Measurements from ENCODE around the gene RPRML.
A peak's percentile ranks its signal among the peaks of the same experiment; 100 is the strongest.

The RPRML gene

DNA sequence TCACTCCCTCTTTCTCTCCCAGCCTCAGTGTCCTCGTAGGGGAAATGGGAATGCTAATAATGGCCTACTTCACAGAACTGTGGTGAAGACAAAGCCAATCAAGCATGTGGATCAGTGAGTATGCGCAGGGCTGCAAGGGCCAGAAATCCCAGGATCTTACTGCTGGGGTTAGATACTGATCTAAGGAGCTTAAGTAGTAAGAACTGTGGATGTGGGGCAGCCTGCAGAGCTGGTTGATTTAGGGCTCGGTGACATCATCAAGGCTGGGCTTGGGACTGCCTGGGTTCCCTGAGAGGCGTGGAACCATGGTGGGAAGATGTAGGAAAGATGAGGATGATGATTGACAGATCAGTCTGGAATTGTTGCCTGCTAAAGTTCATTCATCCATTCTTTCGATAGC, 30.5 kb downstream of the RPRML start:
- H3K4me3 ChIP-seq (ENCODE audit: insufficient read depth, low read depth, low read length, poor library complexity, severe bottlenecking), result no peak overlapping the region
- H3K36me3 ChIP-seq (ENCODE audit: control insufficient read depth, insufficient read depth, low read length), result peaks cover 9% of the 10 kb centered on the region
- no peak for DNase-seq
- H3K4me1 ChIP-seq (ENCODE audit: control insufficient read depth, insufficient read depth, low read length, poor library complexity, severe bottlenecking), result peaks cover 5% of the 10 kb centered on the region
- no peaks in the 10 kb centered on the region for H3K9me3 ChIP-seq (ENCODE audit: control insufficient read depth, low read length)
- H3K27me3 ChIP-seq (replicated peaks; ENCODE audit: control insufficient read depth, insufficient read depth, low read length, poor library complexity, severe bottlenecking), result no peaks in the 10 kb centered on the region
- H3K27ac ChIP-seq (ENCODE audit: insufficient read depth, low read length, poor library complexity, severe bottlenecking), result no peak overlapping the region

DNA sequence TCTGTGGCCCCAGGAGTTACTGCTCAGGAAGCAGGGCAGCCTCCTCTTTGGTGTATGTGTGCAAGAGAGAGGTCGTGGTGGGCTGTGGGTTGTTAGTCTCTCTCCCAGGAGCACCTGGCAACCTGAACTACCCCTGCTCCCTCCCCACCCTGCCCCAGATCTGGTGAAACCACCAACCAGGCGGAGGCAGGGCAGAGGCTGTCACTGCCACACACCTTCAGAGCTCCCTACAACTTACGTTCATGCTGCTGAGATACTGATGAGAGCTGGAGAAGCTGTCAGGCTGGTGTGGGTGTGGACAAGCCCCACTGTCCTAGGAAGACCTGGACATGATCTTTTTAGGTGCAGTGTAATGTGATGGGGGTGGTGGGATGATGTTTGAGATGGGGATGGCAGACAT, 31.8 kb downstream of the RPRML start:
- Histone ChIP-seq H3K9me3 (ENCODE audit: control insufficient read depth, low read length) (no peaks in the 10 kb centered on the region), H3K4me1 (ENCODE audit: control insufficient read depth, insufficient read depth, low read length, poor library complexity, severe bottlenecking) (peaks cover 10% of the 10 kb centered on the region), H3K36me3 (ENCODE audit: control insufficient read depth, insufficient read depth, low read length) (peaks cover 9% of the 10 kb centered on the region), H3K27ac (ENCODE audit: insufficient read depth, low read length, poor library complexity, severe bottlenecking) (no peak overlapping the region), H3K27me3 (replicated peaks; ENCODE audit: control insufficient read depth, insufficient read depth, low read length, poor library complexity, severe bottlenecking) (no peaks in the 10 kb centered on the region), H3K4me3 (ENCODE audit: insufficient read depth, low read depth, low read length, poor library complexity, severe bottlenecking) (no peak overlapping the region)
- no peak for DNase-seq

DNA sequence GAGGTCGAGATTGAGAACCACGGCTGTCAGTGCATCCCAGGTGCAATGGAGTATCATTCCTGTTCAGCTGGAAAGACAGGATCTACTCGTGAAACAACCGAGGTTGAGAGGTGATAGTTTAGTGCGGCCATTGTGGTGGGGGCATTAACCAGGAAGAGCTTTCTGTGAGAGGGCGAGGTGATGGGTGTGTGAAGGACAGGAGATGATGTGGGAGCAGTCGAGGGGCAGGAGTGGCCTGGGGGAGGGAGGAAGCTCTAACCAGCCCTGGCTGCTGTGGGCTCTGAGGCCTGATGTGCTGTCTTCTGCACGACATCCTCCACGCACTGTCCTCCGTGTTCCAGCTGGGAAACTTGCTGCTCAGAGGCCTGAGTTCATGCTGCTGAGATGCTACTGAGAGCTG, 34.1 kb downstream of the RPRML start:
- H3K27ac ChIP-seq (ENCODE audit: insufficient read depth, low read length, poor library complexity, severe bottlenecking), result no peak overlapping the region

DNA sequence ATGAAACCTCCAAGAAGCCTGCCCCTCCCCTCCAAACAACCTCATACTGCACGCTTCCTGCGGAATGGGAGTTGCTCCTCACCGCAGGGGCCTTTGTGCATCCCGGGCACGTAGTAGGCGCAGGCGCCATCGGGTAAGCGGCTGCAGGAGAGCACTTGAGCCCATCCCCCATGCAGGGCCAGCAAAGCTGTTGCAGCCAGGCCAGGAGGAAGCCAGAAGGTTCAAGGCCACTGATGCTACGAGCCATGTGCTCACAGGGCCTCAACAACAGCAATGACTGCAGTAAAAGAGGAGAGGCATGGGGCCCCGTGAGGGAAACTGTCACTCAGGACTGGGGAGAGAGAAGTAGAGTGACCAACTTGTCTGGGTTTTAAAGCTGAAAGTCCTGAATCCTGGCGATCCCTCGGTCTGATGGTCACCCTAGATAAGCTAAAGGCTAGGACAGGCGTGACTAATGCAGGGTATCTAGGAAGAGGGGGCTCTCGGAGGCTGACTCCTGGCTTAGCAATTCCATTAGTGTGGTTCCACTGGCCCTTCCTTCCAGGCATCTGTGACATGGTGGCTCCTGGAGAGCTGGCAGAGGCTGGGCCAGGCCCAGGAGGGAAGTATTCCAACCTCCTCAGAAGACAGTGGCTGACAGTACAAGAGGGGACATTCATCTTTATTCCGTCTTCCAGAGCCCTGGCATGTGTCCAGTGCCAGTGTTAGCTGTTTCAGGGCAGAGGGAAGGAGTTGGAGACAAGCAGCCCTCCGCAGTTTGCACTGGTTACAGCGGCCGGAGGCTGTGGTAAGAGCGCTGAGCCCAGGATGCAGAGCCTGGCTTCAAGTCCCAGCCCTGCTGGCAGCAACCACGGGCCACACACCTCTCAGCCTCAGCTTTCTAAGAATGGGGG, 35.3 kb downstream of the RPRML start:
- H3K27me3 ChIP-seq (replicated peaks; ENCODE audit: control insufficient read depth, insufficient read depth, low read length, poor library complexity, severe bottlenecking), result no peaks in the 10 kb centered on the region
- DNase-seq, result no peak
- no peak overlapping the region for H3K4me3 ChIP-seq (ENCODE audit: insufficient read depth, low read depth, low read length, poor library complexity, severe bottlenecking)
- H3K36me3 ChIP-seq (ENCODE audit: control insufficient read depth, insufficient read depth, low read length), result peaks cover 21% of the 10 kb centered on the region
- peaks cover 10% of the 10 kb centered on the region for H3K4me1 ChIP-seq (ENCODE audit: control insufficient read depth, insufficient read depth, low read length, poor library complexity, severe bottlenecking)
- H3K9me3 ChIP-seq (ENCODE audit: control insufficient read depth, low read length), result no peaks in the 10 kb centered on the region
- H3K27ac ChIP-seq (ENCODE audit: insufficient read depth, low read length, poor library complexity, severe bottlenecking), result no peak overlapping the region

More for the DNA sequence above, 34.1 kb downstream of the RPRML start:
- Histone ChIP-seq H3K27me3 (replicated peaks; ENCODE audit: control insufficient read depth, insufficient read depth, low read length, poor library complexity, severe bottlenecking) (no peaks in the 10 kb centered on the region), H3K9me3 (ENCODE audit: control insufficient read depth, low read length) (no peaks in the 10 kb centered on the region), H3K4me1 (ENCODE audit: control insufficient read depth, insufficient read depth, low read length, poor library complexity, severe bottlenecking) (peaks cover 10% of the 10 kb centered on the region), H3K36me3 (ENCODE audit: control insufficient read depth, insufficient read depth, low read length) (peaks cover 17% of the 10 kb centered on the region), H3K4me3 (ENCODE audit: insufficient read depth, low read depth, low read length, poor library complexity, severe bottlenecking) (no peak overlapping the region)
- DNase-seq, result no peak

DNA sequence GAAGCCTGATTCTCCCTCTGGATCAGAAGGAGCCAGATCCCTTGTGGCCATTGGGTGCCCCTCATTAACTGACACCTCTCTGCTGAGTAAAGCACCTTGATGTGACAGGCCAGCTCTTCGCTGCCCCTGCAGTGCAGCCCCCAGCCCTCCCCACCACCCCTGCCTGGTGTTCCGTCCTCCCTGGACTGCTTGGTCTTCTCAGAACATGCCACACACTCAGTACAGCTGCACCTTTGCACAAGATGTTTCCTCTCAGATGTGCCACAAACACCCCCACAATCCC, 35.9 kb downstream of the RPRML start:
- H3K27ac ChIP-seq (ENCODE audit: insufficient read depth, low read length, poor library complexity, severe bottlenecking), result no peak overlapping the region
- H3K9me3 ChIP-seq (ENCODE audit: control insufficient read depth, low read length), result no peaks in the 10 kb centered on the region
- no peak for DNase-seq
- no peak overlapping the region for H3K4me3 ChIP-seq (ENCODE audit: insufficient read depth, low read depth, low read length, poor library complexity, severe bottlenecking)
- H3K36me3 ChIP-seq (ENCODE audit: control insufficient read depth, insufficient read depth, low read length), result peaks cover 26% of the 10 kb centered on the region
- peaks cover 10% of the 10 kb centered on the region for H3K4me1 ChIP-seq (ENCODE audit: control insufficient read depth, insufficient read depth, low read length, poor library complexity, severe bottlenecking)
- no peaks in the 10 kb centered on the region for H3K27me3 ChIP-seq (replicated peaks; ENCODE audit: control insufficient read depth, insufficient read depth, low read length, poor library complexity, severe bottlenecking)

DNA sequence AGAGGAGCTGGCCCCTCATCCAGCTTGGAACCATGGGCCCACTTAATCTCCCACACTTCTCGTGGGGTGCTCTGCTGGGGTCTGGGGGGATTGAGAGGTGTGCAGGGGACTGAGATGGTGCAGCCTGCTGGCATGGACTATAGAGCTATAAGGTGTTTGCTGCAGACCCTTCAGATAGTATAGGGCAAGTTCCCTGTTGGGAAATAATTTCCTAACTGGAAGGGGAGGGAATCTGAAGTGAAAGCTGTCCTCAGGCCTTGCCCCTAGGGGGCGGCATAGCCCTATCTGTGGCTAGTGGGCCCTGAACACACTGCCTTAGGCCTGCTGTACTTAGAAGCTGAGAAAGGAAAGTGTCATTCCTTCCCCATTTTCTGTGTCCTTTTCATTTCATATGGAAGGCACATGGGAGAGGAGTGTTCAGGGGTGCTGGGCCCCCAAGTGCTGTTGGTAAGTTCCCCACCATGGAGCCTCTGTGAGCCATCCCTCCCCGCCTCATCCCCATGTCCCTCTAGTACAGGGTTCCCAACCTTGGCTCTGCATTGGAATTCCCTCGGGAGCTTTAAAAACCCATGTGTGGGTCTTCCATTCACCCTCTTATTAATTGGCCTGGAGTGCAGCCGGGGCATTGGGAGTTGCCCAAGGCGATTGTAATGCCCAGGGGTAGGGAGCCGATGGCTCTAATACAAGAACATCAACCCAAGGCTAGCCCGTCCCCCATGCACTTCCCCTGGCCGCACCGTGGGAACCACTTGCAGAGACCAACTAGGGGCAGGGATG, 36.4 kb downstream of the RPRML start:
- no peaks in the 10 kb centered on the region for H3K9me3 ChIP-seq (ENCODE audit: control insufficient read depth, low read length)
- peaks cover 10% of the 10 kb centered on the region for H3K4me1 ChIP-seq (ENCODE audit: control insufficient read depth, insufficient read depth, low read length, poor library complexity, severe bottlenecking)
- no peaks in the 10 kb centered on the region for H3K27me3 ChIP-seq (replicated peaks; ENCODE audit: control insufficient read depth, insufficient read depth, low read length, poor library complexity, severe bottlenecking)
- peaks cover 29% of the 10 kb centered on the region for H3K36me3 ChIP-seq (ENCODE audit: control insufficient read depth, insufficient read depth, low read length)
- peak in 1 of 3 donors; percentile 17 for DNase-seq
- H3K4me3 ChIP-seq (ENCODE audit: insufficient read depth, low read depth, low read length, poor library complexity, severe bottlenecking), result no peak overlapping the region
- H3K27ac ChIP-seq (ENCODE audit: insufficient read depth, low read length, poor library complexity, severe bottlenecking), result no peak overlapping the region

DNA sequence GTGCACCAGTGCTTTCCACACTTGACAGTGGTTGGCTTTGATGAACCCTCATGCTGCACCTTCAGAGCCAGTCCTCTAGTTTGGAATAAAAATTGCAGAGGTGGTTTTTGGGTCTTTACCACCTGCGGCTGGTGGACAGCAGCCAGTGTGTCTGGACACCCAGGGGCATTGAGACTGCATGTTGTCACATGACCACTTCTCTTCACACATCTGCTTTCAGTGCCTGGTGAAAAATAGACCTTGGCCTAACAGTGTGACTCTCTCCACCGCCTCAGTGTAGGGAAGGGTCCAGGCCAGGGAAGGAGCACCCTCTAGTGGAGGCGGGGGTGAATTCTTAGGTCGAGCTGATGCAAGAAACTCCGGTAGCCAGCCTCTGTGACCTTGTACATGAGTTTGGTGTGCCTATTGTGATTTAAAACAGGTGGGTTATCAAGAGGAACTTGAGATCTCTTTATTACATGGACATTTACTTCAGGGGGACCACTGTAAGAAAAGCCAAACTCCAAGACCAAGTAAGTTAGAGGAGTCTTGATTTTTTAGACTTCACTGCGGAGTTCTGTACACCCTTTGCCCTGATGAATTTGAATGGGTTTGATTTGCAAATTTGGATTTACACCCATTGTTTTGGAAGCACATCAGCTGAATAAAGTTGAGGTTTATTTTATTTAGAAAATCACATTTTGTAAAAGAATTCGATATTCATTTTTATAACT, 38.2 kb downstream of the RPRML start:
- Histone ChIP-seq H3K4me1 (ENCODE audit: control insufficient read depth, insufficient read depth, low read length, poor library complexity, severe bottlenecking) (peaks cover 10% of the 10 kb centered on the region), H3K4me3 (ENCODE audit: insufficient read depth, low read depth, low read length, poor library complexity, severe bottlenecking) (no peak overlapping the region), H3K27ac (ENCODE audit: insufficient read depth, low read length, poor library complexity, severe bottlenecking) (no peak overlapping the region), H3K27me3 (replicated peaks; ENCODE audit: control insufficient read depth, insufficient read depth, low read length, poor library complexity, severe bottlenecking) (no peaks in the 10 kb centered on the region), H3K9me3 (ENCODE audit: control insufficient read depth, low read length) (no peaks in the 10 kb centered on the region), H3K36me3 (ENCODE audit: control insufficient read depth, insufficient read depth, low read length) (peaks cover 47% of the 10 kb centered on the region)
- DNase-seq, result peak in 2 of 3 donors; percentile 16 to 30

DNA sequence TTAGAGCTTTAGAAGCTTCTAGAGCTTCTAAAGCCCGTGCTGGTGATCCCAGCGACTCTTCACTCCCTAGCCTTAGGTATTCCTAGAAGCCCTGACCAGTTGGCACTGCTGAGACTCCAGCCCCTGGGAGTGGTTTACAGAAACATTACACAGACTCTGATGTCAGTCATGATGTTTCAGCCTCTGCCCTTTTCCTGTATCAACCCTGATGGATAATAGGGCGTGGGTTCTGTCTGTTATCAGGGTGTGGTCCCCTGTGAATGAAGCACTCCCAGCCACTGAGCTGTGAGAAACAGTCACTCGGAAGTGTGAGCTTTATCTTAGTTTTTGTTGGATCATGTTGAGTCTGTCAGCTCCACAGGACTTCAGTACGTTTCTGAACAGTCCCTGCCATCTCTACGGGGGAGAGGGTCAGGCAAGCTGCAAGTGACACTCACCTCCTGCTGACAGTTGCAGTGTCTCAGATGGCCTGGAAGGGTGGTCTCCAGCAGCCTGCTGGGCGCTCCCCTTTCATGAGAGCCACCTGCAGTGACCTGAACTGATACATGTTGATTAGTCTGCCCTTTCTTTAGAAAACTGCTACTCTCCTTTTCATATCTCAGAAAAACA, 43.3 kb downstream of the RPRML start:
- H3K36me3 ChIP-seq (ENCODE audit: control insufficient read depth, insufficient read depth, low read length), result peaks cover 96% of the 10 kb centered on the region
- H3K4me1 ChIP-seq (ENCODE audit: control insufficient read depth, insufficient read depth, low read length, poor library complexity, severe bottlenecking), result no peaks in the 10 kb centered on the region
- no peak overlapping the region for H3K4me3 ChIP-seq (ENCODE audit: insufficient read depth, low read depth, low read length, poor library complexity, severe bottlenecking)
- no peaks in the 10 kb centered on the region for H3K27me3 ChIP-seq (replicated peaks; ENCODE audit: control insufficient read depth, insufficient read depth, low read length, poor library complexity, severe bottlenecking)
- no peak for DNase-seq
- H3K27ac ChIP-seq (ENCODE audit: insufficient read depth, low read length, poor library complexity, severe bottlenecking), result no peak overlapping the region
- no peaks in the 10 kb centered on the region for H3K9me3 ChIP-seq (ENCODE audit: control insufficient read depth, low read length)

DNA sequence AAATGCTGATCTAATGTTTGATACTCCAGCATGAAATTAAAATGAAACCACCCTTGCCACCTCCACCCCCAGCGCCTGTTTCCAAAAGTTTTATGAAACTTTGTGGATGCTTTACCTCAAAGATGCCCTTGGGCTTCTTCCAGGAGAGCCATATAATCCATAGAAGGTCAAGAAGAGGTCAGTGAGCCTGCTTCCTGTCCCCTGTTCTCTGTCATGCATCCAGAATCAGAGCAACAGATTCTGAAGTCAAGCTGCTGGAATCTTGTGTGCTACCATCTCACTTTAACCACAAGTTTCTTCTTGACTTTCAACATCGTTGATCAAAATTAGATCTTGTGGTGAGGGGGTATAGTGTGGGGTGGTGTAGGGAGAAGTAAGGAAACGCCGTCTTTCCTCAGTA, 47.5 kb downstream of the RPRML start:
- no peak for DNase-seq
- no peak overlapping the region for H3K27ac ChIP-seq (ENCODE audit: insufficient read depth, low read length, poor library complexity, severe bottlenecking)
- peaks cover 69% of the 10 kb centered on the region for H3K36me3 ChIP-seq (ENCODE audit: control insufficient read depth, insufficient read depth, low read length)

More for the DNA sequence above, 47.5 kb downstream of the RPRML start:
- Histone ChIP-seq H3K4me3 (ENCODE audit: insufficient read depth, low read depth, low read length, poor library complexity, severe bottlenecking) (no peak overlapping the region), H3K4me1 (ENCODE audit: control insufficient read depth, insufficient read depth, low read length, poor library complexity, severe bottlenecking) (no peaks in the 10 kb centered on the region), H3K9me3 (ENCODE audit: control insufficient read depth, low read length) (no peaks in the 10 kb centered on the region), H3K27me3 (replicated peaks; ENCODE audit: control insufficient read depth, insufficient read depth, low read length, poor library complexity, severe bottlenecking) (no peaks in the 10 kb centered on the region)
